ENCODE data around the gene LYPD4.
"Not testable (repeated sequence)": the region's sequence is repeated elsewhere in the genome, so short reads cannot be mapped to it uniquely, and the experiment has no call there.

The LYPD4 gene

GRCh38 chr19:41879670-41880328 is 35.3 kb upstream of the LYPD4 start:
- no peak for DNase-seq (ENCODE audit: low read depth)
- no peak overlapping the region for H3K4me3 ChIP-seq (ENCODE audit: low read length)
- TF ChIP-seq, protein P1, sequence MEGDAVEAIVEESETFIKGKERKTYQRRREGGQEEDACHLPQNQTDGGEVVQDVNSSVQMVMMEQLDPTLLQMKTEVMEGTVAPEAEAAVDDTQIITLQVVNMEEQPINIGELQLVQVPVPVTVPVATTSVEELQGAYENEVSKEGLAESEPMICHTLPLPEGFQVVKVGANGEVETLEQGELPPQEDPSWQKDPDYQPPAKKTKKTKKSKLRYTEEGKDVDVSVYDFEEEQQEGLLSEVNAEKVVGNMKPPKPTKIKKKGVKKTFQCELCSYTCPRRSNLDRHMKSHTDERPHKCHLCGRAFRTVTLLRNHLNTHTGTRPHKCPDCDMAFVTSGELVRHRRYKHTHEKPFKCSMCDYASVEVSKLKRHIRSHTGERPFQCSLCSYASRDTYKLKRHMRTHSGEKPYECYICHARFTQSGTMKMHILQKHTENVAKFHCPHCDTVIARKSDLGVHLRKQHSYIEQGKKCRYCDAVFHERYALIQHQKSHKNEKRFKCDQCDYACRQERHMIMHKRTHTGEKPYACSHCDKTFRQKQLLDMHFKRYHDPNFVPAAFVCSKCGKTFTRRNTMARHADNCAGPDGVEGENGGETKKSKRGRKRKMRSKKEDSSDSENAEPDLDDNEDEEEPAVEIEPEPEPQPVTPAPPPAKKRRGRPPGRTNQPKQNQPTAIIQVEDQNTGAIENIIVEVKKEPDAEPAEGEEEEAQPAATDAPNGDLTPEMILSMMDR (IDR thresholded peaks at IDR 0.05; ENCODE audit: insufficient read depth, low read depth, low read length, missing control alignments), result no peak

GRCh38 chr19:41879080-41879479 is 34.6 kb upstream of the LYPD4 start:
- DNase-seq (ENCODE audit: low read depth), result no peak
- TF ChIP-seq, protein P1 (IDR thresholded peaks at IDR 0.05; ENCODE audit: insufficient read depth, low read depth, low read length, missing control alignments), result no peak
- H3K4me3 ChIP-seq (ENCODE audit: low read length), result no peak overlapping the region

DNA sequence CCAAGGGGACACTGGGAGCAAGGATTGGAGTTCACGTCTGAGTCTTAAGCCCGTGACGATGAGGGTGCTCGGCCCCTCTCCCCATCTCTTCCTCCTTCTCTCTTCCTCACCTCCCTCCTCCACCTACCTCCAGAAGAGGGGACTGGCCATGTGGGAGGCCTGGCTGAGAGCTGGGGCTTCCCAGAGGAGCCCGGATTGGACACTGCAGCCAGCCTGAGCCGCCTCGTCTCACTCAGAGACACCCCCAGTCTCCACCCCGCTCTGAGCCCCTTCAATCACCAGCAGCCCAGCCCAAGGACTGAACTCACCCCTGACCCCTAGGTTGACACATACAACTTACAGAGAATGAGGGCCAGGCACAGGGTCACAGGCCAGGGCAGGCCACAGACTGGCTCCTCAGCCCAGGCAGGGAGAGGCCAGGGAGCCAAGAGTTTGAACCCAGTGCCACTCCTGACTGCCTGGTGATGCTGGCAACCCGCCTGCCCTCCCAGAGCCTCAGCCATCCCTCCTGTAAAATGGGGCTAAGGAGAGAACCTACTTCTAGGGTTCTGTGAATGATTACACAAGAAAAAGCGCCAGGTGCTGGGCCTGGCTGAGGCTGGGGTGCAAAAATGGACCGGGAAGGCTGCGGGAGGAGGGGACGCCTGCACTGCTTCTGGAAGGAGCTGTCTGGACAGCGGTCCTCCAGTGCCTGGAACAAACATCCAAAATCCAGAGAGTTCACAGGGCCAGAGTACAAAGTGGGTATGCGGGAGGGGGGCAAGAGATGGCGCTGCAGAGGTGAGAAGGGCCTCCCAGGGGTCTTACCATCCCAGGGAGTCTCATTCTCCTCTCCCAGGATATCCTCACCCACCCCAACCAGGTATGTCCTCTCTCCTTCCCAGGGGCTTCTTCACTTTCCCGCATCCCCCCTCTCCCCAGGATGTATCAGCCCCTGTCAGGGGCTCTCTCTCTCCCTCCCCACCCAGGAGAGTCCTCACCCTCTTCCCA is 33.7 kb upstream of the LYPD4 start:
- DNase-seq (ENCODE audit: low read depth), result no peak
- no peak overlapping the region for H3K4me3 ChIP-seq (ENCODE audit: low read length)
- TF ChIP-seq, protein P1 (IDR thresholded peaks at IDR 0.05; ENCODE audit: insufficient read depth, low read depth, low read length, missing control alignments), result no peak

DNA sequence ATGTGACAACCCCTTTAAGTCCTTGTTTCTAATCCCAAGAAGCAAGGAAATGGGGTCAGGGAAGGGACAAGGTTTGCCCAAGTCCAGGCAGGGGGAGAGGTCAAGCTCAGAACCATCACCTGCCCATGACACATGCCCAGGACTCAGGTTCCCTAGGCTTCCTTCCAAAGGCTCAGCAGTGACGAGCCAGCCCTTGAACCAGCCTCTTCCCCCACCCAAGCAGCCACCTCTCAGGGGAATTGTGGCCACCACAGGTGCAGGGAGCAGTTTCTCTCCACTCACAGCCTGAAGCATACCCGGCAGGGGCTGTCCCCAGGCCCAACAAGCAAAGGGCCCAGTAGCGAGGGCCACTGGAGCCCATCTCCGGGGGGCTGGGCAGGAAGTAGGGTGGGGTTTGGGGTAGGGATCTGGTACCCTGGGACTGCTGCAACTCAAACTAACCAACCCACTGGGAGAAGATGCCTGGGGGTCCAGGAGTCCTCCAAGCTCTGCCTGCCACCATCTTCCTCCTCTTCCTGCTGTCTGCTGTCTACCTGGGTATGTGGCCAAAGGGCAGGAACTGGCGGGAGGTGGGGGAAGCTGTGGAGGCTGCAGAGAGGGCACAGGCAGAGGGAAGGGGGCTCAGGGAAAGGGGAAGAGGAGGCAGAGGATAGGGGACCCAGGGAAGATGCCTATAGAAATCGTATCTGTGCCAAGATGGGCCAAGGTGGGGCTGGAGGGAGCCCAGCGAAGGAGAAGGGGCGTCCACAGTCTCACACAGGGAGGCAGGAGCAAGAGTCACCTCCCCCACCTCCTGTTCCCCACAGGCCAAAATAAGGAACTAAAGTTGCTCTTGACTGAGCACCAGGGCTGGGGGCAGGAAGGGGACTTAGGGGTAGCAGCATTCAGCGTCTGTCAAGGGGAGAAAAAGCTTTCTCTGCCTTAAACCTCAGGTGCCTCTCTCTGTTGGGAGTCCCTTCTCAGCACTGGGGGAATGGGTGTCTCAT is 32.7 kb upstream of the LYPD4 start, which contains the start of gene CD79A:
TSS of gene CD79A (plus strand) at position 433 of the 986 bp plus-strand sequence. CDS start at position 459, 26 bp downstream.
- no peak for DNase-seq (ENCODE audit: low read depth)
- H3K4me3 ChIP-seq (ENCODE audit: low read length), result no peak within 1 kb of the TSS
- TF ChIP-seq, protein P1 (IDR thresholded peaks at IDR 0.05; ENCODE audit: insufficient read depth, low read depth, low read length, missing control alignments), result no peak

GRCh38 chr19:41875973-41876372 is 31.5 kb upstream of the LYPD4 start:
- H3K4me3 ChIP-seq (ENCODE audit: low read length); DNase-seq (ENCODE audit: low read depth): not testable (repeated sequence)

DNA sequence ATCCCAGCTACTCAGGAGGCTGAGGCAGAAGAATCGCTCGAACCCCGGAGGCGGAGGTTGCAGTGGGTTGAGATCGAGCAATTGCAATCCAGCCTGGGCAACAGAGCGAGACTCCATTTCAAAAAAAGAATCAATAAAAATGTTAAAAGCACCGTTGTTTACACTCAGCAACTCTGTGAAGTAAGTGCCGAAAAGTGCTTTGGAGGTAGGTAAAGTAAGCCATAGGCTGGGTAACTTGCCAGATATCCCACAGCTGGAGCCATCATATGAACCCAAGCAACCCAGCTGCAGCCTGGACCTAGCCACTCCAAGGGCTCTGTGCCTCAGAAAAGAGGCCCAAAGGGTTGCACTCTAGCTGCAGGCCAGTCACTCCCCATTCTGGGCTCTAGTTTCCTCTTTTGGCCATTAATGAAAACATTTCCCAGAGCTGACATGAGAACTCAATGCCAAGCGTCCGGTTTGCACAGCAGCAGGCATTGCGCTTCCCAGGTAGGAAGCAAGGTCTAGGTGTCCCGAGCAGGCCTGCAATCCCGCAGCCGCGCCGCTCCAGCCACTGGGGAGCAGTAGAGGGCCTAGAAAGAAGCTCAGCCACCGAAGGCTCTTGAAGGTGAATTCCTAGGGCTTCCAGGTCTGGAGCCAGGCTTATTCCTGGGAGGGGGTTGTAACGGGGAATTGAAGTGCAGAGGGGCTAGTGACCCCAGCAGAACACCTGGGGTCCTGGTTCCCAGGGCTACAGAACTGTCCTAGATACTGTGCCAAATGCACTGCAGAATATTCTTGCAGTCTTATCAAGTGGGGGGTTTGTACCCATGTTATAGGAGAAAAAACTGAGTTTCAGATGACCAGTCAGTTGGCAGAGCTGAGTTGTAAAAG is 28.5 kb upstream of the LYPD4 start:
- TF ChIP-seq, protein P1 (IDR thresholded peaks at IDR 0.05; ENCODE audit: insufficient read depth, low read depth, low read length, missing control alignments), result peak; percentile 85
- DNase-seq (ENCODE audit: low read depth), result peak; percentile 89
- no peak overlapping the region for H3K4me3 ChIP-seq (ENCODE audit: low read length)
